GM20431 (cell line): ENCODE measurements around the gene MMEL1.

Source experiments
- in situ Hi-C: fragments of 300-500 bp; cut with MseI, MboI; formaldehyde crosslinking; loops from one replicate; pipeline ENCODE4 v1.15.0; 2020; ENCODE audit warnings: low sequenced_read_pairs; ENCODE audit not compliant: unreplicated experiment

MMEL1 gene

DNA sequence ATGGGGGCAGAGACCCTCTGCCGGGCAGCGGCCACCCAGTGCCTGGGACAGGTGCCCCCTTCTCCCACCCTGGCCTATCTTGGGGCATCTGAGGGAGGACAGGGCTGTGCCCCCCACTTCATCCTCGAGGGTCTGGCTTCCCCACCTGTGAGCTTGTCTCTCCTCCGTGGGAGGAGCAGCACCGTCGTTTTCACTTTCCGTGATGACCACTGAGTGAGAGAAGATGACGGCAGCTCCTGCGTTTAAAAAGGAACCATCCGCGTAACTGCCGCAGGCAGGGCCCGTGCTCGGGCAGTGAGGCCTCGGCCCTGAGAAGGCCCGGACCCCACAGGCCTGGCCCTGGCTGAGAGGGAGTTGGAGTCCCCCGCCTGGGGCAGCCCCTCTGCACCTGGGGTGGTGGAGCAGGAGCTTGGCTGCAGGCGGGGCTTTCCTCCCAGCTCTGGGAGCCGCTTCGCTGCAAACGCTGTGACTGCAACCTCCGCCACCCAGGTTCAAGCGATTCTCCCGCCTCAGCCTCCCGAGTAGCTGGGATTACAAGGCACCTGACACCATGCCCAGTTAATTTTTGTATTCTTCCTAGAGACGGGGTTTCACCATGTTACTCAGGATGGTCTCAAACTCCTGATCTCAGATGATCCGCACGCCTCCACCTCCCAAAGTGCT, 83.3 kb downstream of the MMEL1 start:
- in situ Hi-C loops: loop anchor here (10.0 to 25.0 kb wide), 2 partner anchors 135 to 362 kb away; partner anchors contain the start of genes FAAP20 and PEX10

- in situ Hi-C loops: loop anchor here (10.0 to 25.0 kb wide), 2 partner anchors 133 to 361 kb away; partner anchors contain the start of genes FAAP20 and PEX10
Observed at GRCh38 chr1:2548068-2548589, 84.7 kb downstream of the MMEL1 start.

GRCh38 chr1:2547210-2548067, 85.4 kb downstream of the MMEL1 start:
- in situ Hi-C loops: loop anchor here (10.0 to 25.0 kb wide), 2 partner anchors 133 to 360 kb away; partner anchors contain the start of genes FAAP20 and PEX10

GRCh38 chr1:2546515-2547209, 86.2 kb downstream of the MMEL1 start:
- in situ Hi-C loops: loop anchor here (10.0 to 25.0 kb wide), 2 partner anchors 132 to 359 kb away; partner anchors contain the start of genes FAAP20 and PEX10

GRCh38 chr1:2545754-2546514, 86.9 kb downstream of the MMEL1 start:
- in situ Hi-C loops: loop anchor here (10.0 to 25.0 kb wide), 2 partner anchors 131 to 359 kb away; partner anchors contain the start of genes FAAP20 and PEX10

DNA sequence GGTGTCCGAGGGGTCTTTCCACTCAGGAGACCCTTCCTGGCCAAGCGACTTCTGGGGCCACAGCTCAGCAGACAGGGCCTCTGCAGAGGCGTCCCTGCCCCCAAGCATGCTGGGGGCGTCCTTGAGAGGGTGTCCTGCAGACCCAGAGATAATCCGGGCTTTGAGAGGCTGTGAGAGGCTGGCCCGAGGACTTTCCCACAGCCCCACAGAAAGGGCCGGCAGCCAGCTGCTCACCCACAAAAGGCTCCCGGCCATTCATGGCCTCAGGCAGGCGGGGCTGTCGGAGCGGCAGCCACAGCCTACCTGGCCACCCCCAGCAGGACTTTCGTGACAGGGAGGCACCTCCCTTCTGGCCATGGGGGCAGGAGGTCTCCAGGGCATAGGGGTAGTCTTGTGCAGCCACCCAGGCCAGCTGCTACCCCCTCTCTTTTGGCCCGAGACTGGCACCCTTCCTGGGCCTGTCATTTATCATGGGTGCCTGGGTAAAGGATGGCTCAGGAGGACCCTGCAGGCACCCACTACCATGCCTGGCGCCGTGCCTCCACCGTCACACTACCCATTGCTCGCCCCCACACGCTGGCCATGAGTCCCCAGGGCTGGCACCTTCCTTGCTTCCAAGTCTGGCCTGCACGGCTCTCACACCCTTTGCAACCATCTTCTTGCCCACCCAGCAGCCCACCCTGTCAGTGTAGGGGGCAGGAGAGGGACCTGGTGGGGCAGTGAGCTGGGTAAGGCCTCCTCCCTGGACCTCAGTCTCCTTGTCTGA, 87.8 kb downstream of the MMEL1 start:
- in situ Hi-C loops: loop anchor here (10.0 to 25.0 kb wide), 2 partner anchors 130 to 358 kb away; partner anchors contain the start of genes FAAP20 and PEX10

DNA sequence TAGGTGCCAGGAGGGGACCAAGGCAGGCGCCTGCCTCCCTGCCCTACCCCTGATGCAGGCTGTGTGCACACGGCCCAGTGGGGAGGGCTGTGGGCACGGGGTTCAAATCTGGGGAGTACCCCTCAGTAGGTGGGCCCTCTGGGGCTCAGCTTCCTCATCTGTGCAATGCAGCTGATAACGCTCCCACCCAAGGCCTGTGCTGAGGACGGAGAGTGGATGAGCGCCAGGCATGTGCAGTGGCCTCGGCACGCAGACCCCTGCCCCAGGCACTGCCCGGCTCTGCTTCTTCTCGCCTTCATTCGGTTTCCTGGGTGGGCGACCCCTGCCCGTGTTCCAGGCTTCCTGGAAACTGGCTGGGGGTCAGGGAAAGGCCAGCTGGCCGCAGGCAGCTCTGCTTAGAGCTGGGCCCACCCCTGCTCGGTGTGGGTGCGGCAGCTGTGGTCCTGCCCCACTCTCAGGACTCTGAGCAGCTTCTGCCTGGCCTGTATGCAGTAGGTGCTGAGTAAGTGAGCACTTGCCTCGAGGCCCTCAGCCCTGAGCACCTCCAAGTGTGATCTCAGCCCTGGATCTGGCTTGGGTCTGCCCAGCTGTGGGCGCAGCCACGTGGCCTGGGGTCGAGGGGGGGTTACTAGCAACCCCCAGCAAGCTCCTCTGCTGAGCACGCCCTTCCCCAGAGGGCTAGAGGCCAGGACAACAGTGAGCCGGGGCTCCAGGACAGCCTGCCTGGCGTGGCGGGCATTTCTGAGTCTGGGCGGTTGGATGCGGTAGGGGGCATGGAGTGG, 88.5 kb downstream of the MMEL1 start:
- in situ Hi-C loops: loop anchor here (10.0 to 25.0 kb wide), 2 partner anchors 129 to 357 kb away; partner anchors contain the start of genes FAAP20 and PEX10

- in situ Hi-C loops: loop anchor here (10.0 to 25.0 kb wide), 2 partner anchors 129 to 356 kb away; partner anchors contain the start of genes FAAP20 and PEX10
Observed at GRCh38 chr1:2543543-2544092, 89.2 kb downstream of the MMEL1 start.

DNA sequence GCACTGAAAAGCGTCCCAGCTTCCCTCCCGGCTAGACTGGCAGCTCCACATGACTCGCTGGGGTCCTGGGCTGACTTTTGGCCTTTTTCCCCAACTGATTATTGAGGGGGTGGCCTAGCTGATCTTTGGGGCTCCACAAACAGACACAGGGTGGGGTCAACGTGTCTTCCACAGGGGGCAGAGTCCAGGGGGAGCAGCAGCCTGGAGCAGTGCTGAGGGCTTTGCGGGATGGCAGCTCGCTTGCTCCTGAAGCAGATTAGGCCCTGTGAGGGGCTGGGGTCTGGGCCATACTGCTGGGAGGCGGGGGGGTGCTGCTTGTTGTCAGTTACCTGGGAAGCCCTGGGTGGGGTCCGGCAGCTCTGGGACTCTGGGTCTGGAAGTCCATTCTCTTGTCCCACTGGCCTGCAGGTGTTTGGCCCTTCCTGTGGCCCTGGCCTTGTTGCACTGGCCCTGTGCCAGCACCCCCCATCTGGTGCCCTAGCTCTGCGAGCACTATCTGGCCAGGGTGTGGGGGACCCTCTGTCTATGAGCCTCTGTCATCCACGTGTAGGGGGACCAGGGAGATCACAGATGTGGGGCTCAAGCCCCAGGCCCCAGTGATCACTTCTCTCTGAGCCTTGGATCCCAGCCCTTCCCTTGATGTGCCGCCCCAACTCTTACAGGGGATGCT, 90.4 kb downstream of the MMEL1 start:
- in situ Hi-C loops: loop anchor here (10.0 to 25.0 kb wide), 2 partner anchors 128 to 355 kb away; partner anchors contain the start of genes FAAP20 and PEX10

GRCh38 chr1:2541619-2542245, 91.1 kb downstream of the MMEL1 start:
- in situ Hi-C loops: loop anchor here (10.0 to 25.0 kb wide), 2 partner anchors 127 to 354 kb away; partner anchors contain the start of genes FAAP20 and PEX10

DNA sequence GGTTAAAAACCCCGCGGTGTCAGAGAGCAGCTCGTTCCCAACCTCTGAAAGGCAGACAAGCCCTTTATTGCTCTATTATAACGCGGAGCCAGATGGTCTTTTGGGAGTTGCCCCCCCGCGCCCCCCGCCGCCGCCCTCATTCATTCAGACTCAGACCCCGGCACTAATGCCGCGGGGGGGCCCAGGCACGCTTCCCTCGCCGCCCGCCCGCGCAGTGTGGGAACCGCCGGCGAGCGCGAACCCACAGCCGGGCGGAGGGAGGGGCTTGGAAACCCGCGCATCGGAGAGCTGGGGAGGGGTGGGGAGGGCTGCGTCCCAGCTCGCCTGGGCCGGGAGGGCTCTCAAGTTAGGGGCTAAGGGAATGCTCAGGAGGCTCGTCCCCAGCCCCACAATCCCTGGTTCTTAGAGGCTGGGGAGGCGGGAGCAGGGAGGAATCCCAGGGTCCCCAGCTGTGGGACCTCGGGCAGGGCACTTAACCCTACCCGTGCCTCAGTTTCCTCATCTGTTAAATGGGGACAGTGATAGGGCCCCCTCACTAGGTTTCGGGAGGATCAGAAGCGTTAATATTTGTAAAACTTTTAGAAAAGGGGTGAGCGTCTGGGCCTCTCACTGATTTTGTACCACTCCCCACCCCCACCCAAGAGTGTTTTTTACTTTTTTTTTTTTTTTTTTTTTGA, 91.9 kb downstream of the MMEL1 start:
- in situ Hi-C loops: loop anchor here (10.0 to 25.0 kb wide), 2 partner anchors 126 to 354 kb away; partner anchors contain the start of genes FAAP20 and PEX10
